ENCODE results near the gene ASMT.

GRCh38 chrX:1582686-1583437 is 32.0 kb upstream of the ASMT start:
- TF ChIP-seq EGR1 (IDR thresholded peaks at IDR 0.05) = no peak
- TF ChIP-seq REST (IDR thresholded peaks at IDR 0.05; ENCODE audit: low read depth) = no peak
- no peak for TF ChIP-seq MAX (IDR thresholded peaks at IDR 0.05)
- no peak for TF ChIP-seq TCF12 (IDR thresholded peaks at IDR 0.05; ENCODE audit: low read depth)
